Stimulated activated CD4-positive, alpha-beta T cell treated with anti-CD3 and anti-CD28 coated beads, Interleukin-1b, Interleukin-23, amount 100 ng/mL, for 24 hours (primary cell): ENCODE measurements around the gene TRAPPC3L.

Experiments used
- DNase-seq, 4 experiments: peaks; one replicate each; pipeline ENCODE4 v3.0.0-alpha.2; 2020; ENCODE audit warnings: low read depth in 4 of 4, low spot score in 1 of 4

Gene TRAPPC3L

GRCh38 chr6:116467514-116467913 is 78.0 kb downstream of the TRAPPC3L start:
- DNase-seq = no peak

GRCh38 chr6:116467096-116467495 is 78.4 kb downstream of the TRAPPC3L start:
- DNase-seq = no peak

GRCh38 chr6:116465246-116465645 is 80.2 kb downstream of the TRAPPC3L start:
- DNase-seq = no peak

GRCh38 chr6:116463301-116463700 is 82.2 kb downstream of the TRAPPC3L start:
- DNase-seq = no peak

GRCh38 chr6:116461932-116462885 is 83.3 kb downstream of the TRAPPC3L start:
- DNase-seq = peak in 3 of 4 experiments; percentile 9 to 29 (median 29)

- no peak for DNase-seq
These were observed 84.1 kb downstream of the TRAPPC3L start, which contains the start of gene CALHM6 for GRCh38 chr6:116461331-116461931. Gene CALHM6, plus strand, starts transcription at chr6:116461375. Its CDS starts 555 bp downstream, at chr6:116461930.

GRCh38 chr6:116459927-116460326 is 85.6 kb downstream of the TRAPPC3L start:
- no peak for DNase-seq

- DNase-seq = no peak
These were observed 87.2 kb downstream of the TRAPPC3L start for GRCh38 chr6:116458264-116458663.

GRCh38 chr6:116456927-116457326 is 88.6 kb downstream of the TRAPPC3L start:
- DNase-seq = no peak

GRCh38 chr6:116456106-116456505 is 89.4 kb downstream of the TRAPPC3L start:
- no peak for DNase-seq

GRCh38 chr6:116452531-116452930 is 93.0 kb downstream of the TRAPPC3L start:
- no peak for DNase-seq

- DNase-seq = no peak
These were observed 93.6 kb downstream of the TRAPPC3L start for GRCh38 chr6:116451916-116452315.

- DNase-seq = no peak
These were observed 94.4 kb downstream of the TRAPPC3L start for GRCh38 chr6:116450769-116451740.

GRCh38 chr6:116450185-116450710 is 95.2 kb downstream of the TRAPPC3L start:
- no peak for DNase-seq

- no peak for DNase-seq
These were observed 95.9 kb downstream of the TRAPPC3L start for GRCh38 chr6:116449565-116449964.

GRCh38 chr6:116447496-116448011 is 97.9 kb downstream of the TRAPPC3L start:
- DNase-seq = no peak

GRCh38 chr6:116447052-116447451 is 98.4 kb downstream of the TRAPPC3L start:
- no peak for DNase-seq

GRCh38 chr6:116446399-116446798 is 99.1 kb downstream of the TRAPPC3L start:
- DNase-seq = no peak

- DNase-seq = no peak
These were observed 100.4 kb downstream of the TRAPPC3L start for GRCh38 chr6:116445102-116445501.
